CD4-positive, alpha-beta T cell treated with Interleukin-6 at 100 ng/mL for 8 hours (primary cell): Measurements from ENCODE around the gene ADIPOQ.
"Not testable (repeated sequence)": the region's sequence is repeated elsewhere in the genome, so short reads cannot be mapped to it uniquely, and the experiment has no call there.

Experiments used
- DNase-seq: peaks from one replicate; pipeline ENCODE4 v3.0.0-alpha.2; 2020; ENCODE audit warnings: mixed read lengths, low spot score

Gene ADIPOQ

GRCh38 chr3:186870421-186871201 is 28.1 kb downstream of the ADIPOQ start:
- DNase-seq, result no peak

GRCh38 chr3:186871403-186871924 is 29.0 kb downstream of the ADIPOQ start:
- peak; percentile 19 for DNase-seq

GRCh38 chr3:186873796-186874195 is 31.3 kb downstream of the ADIPOQ start:
- not testable (repeated sequence) for DNase-seq

GRCh38 chr3:186874216-186874615 is 31.7 kb downstream of the ADIPOQ start:
- not testable (repeated sequence) for DNase-seq

GRCh38 chr3:186874841-186875240 is 32.3 kb downstream of the ADIPOQ start:
- DNase-seq, result not testable (repeated sequence)

GRCh38 chr3:186875708-186876107 is 33.2 kb downstream of the ADIPOQ start:
- DNase-seq, result no peak

GRCh38 chr3:186879781-186880180 is 37.3 kb downstream of the ADIPOQ start:
- DNase-seq, result no peak

- DNase-seq, result no peak
Observed at GRCh38 chr3:186880406-186880805, 37.9 kb downstream of the ADIPOQ start.

GRCh38 chr3:186882150-186882524 is 39.6 kb downstream of the ADIPOQ start:
- DNase-seq, result no peak

- DNase-seq, result peak; percentile 21
Observed at GRCh38 chr3:186882881-186883685, 40.6 kb downstream of the ADIPOQ start.

GRCh38 chr3:186883686-186884058 is 41.2 kb downstream of the ADIPOQ start:
- DNase-seq, result no peak

GRCh38 chr3:186884868-186885267 is 42.4 kb downstream of the ADIPOQ start:
- not testable (repeated sequence) for DNase-seq

- DNase-seq, result no peak
Observed at GRCh38 chr3:186886202-186886981, 43.9 kb downstream of the ADIPOQ start.

GRCh38 chr3:186887507-186887938 is 45.0 kb downstream of the ADIPOQ start:
- not testable (repeated sequence) for DNase-seq

GRCh38 chr3:186888569-186888968 is 46.1 kb downstream of the ADIPOQ start:
- DNase-seq, result no peak

GRCh38 chr3:186889698-186890097 is 47.2 kb downstream of the ADIPOQ start:
- DNase-seq, result not testable (repeated sequence)

GRCh38 chr3:186890911-186891310 is 48.4 kb downstream of the ADIPOQ start:
- DNase-seq, result no peak

GRCh38 chr3:186893071-186893470 is 50.6 kb downstream of the ADIPOQ start:
- not testable (repeated sequence) for DNase-seq

- no peak for DNase-seq
Observed at GRCh38 chr3:186895406-186895805, 52.9 kb downstream of the ADIPOQ start.

- DNase-seq, result no peak
Observed at GRCh38 chr3:186896006-186896405, 53.5 kb downstream of the ADIPOQ start.

- DNase-seq, result no peak
Observed at GRCh38 chr3:186896875-186897274, 54.4 kb downstream of the ADIPOQ start.

GRCh38 chr3:186901135-186901734 is 58.7 kb downstream of the ADIPOQ start:
- peak; percentile 13 for DNase-seq
